HepG2 (cell line): ENCODE results near the gene NEK3. TPM values are rescaled to one million over a fixed set of nuclear protein-coding genes. Genes with fewer than 3 reads are reported as not detected.
"Not testable (repeated sequence)": the region's sequence is repeated elsewhere in the genome, so short reads cannot be mapped to it uniquely, and the experiment has no call there.

Source experiments
- ATAC-seq: fragments of 200-7000 bp; cut with Tn5 transposase; 3 replicates; pipeline ENCODE4 v1.9.1; 2020; ENCODE audit warnings: mild to moderate bottlenecking, moderate library complexity
- BruUV-seq: library from RNA; stranded (reverse); fragments of 400-500 nt; replicated peaks from 2 replicates; lab custom pipeline; 2021; lab: Mats Ljungman, UMichigan
- CTCF ChIA-PET: fragments of 300-600 bp; formaldehyde crosslinking; extraction: SDS; loops from one replicate; lab custom pipeline; 2021; ENCODE audit warnings: low total read pairs, inconsistent platforms, low intra/inter-chr PET ratio; lab: Yijun Ruan, JAX
- POLR2A ChIA-PET: fragments of 350-600 bp; sonication (Branson Sonifier 250); formaldehyde crosslinking; loops from one replicate; lab custom pipeline; 2020; ENCODE audit warnings: antibody characterized with exemption, inconsistent platforms; lab: Yijun Ruan, JAX
- DNase-seq: peaks from one replicate; pipeline ENCODE4 v3.0.0-alpha.2; 2015; ENCODE audit warnings: low spot score
- FAIRE-seq: peaks from 3 replicates; lab custom pipeline; 2011; peaks lifted over from hg19 to GRCh38; lab: Jason Lieb, UNC
- H2AFZ ChIP-seq: one replicate; pipeline ENCODE4 v1.6.1; 2011; ENCODE audit warnings: low read length, inconsistent platforms
- H3K27ac ChIP-seq: fragments of 300-600 bp; 3 replicates; pipeline ENCODE4 v1.8.0; 2011; ENCODE audit warnings: mixed run types, mild to moderate bottlenecking, mixed read lengths, low read length, inconsistent platforms; ENCODE audit not compliant: insufficient read depth; ENCODE audit errors: extremely low read length
- H3K27me3 ChIP-seq, 2 experiments: fragments of 200-600 bp in 1 of 2; 2 replicates in 1 of 2; 3 replicates in 1 of 2; pipeline versions ENCODE4 v1.6.0 to v1.8.0; 2011; ENCODE audit warnings: low read length in 2 of 2, mild to moderate bottlenecking in 2 of 2, moderate library complexity in 2 of 2, inconsistent platforms in 1 of 2; ENCODE audit not compliant: insufficient read depth in 2 of 2, control insufficient read depth in 1 of 2
- H3K36me3 ChIP-seq, 2 experiments: fragments of 200-600 bp in 1 of 2; replicated peaks in 1 of 2; 2 replicates in 1 of 2; 3 replicates in 1 of 2; pipeline versions ENCODE4 v1.5.1 to v1.8.0; 2011; ENCODE audit warnings: low read length in 2 of 2, inconsistent platforms in 1 of 2; ENCODE audit not compliant: insufficient read depth in 2 of 2, control insufficient read depth in 1 of 2
- H3K4me1 ChIP-seq: 2 replicates; pipeline ENCODE4 v1.5.1; 2012; ENCODE audit warnings: low read length, inconsistent platforms; ENCODE audit not compliant: insufficient read depth
- H3K4me2 ChIP-seq: 2 replicates; pipeline ENCODE4 v1.6.0; 2011; ENCODE audit warnings: low read depth, low read length, inconsistent platforms
- H3K4me3 ChIP-seq, 3 experiments: fragments of 200-600 bp in 1 of 3; sonication (generic), shearing (Covaris generic) in 1 of 3; replicated peaks in 1 of 3; 2 replicates each; pipeline ENCODE4 v1.5.1; 2011 to 2016; ENCODE audit warnings: low read length in 3 of 3, inconsistent platforms in 2 of 3, low read depth in 2 of 3, mild to moderate bottlenecking in 2 of 3, control low read depth in 1 of 3, mixed read lengths in 1 of 3; ENCODE audit not compliant: insufficient read depth in 1 of 3
- H3K79me2 ChIP-seq: one replicate; pipeline ENCODE4 v1.6.1; 2011; ENCODE audit warnings: low read length, inconsistent platforms; ENCODE audit not compliant: insufficient read depth
- H3K9ac ChIP-seq: 2 replicates; pipeline ENCODE4 v1.6.0; 2011; ENCODE audit warnings: mild to moderate bottlenecking, low read depth, low read length, inconsistent platforms; ENCODE audit not compliant: insufficient read depth
- H3K9me3 ChIP-seq: 2 replicates; pipeline ENCODE4 v1.5.1; 2012; ENCODE audit warnings: mild to moderate bottlenecking, low read length
- H4K20me1 ChIP-seq: 2 replicates; pipeline ENCODE4 v1.6.0; 2011; ENCODE audit warnings: inconsistent platforms, mild to moderate bottlenecking, low read length, moderate library complexity; ENCODE audit not compliant: insufficient read depth
- ZNF335 ChIP-seq: sonication (generic); formaldehyde crosslinking; IDR thresholded peaks from 2 replicates; pipeline ENCODE4 v1.4.0; 2020; ENCODE audit warnings: missing genetic modification reagents
- WGBS: methylation state at CpG from one replicate; pipeline ENCODE4 v1.1.6; 2017; ENCODE audit warnings: low lambda C conversion rate; 5-methylcytosine and 5-hydroxymethylcytosine counted together
- in situ Hi-C: cut with HindIII; loops from 2 replicates; pipeline ENCODE4 v1.10.0; 2017; ENCODE audit warnings: low pct_unique_long_range_greater_than_20kb; ENCODE audit not compliant: extremely low pct_ligation_motif_present
- intact Hi-C: fragments of 100-400 bp; cut with micrococcal nuclease; formaldehyde crosslinking; loops from one replicate; pipeline ENCODE4 v1.10.0; 2022; ENCODE audit not compliant: unreplicated experiment
- polyA plus RNA-seq, 8 experiments: library from polyadenylated mRNA; depleted of rRNA in 3 of 8; stranded (reverse) in 7 of 8; unstranded in 1 of 8; fragments of >200 nt; fragmentation: Illumina TruSeq in 4 of 8; extraction: Trizol in 4 of 8; gene quantifications; 2 replicates each; pipeline versions ENCODE4 v1.2.1 to v1.2.3, GENCODE V29; 2011 to 2016; ENCODE audit warnings: low read depth in 4 of 8, missing spikeins in 1 of 8, mixed read lengths in 1 of 8; ENCODE audit not compliant: insufficient read depth in 1 of 8
- total RNA-seq, 5 experiments: library from RNA; depleted of rRNA; stranded (reverse); fragments of >200 nt; fragmentation: Illumina TruSeq; extraction: Trizol; gene quantifications; 2 replicates each; pipeline ENCODE4 v1.2.3, GENCODE V29; 2016; ENCODE audit warnings: low read depth in 1 of 5

The NEK3 gene
- total and polyA plus RNA-seq, 2 of the 13 experiments (the other 11 are each of a cell fraction or from before 2014, with no cell fraction given), result 36.7 to 68.2 TPM

- H3K4me2 ChIP-seq, ATAC-seq, POLR2A ChIA-PET, in situ Hi-C loops, BruUV-seq, H4K20me1 ChIP-seq, H3K27ac ChIP-seq, DNase-seq, H3K9ac ChIP-seq, H2AFZ ChIP-seq, H3K27me3 ChIP-seq, H3K79me2 ChIP-seq, FAIRE-seq, H3K9me3 ChIP-seq, intact Hi-C loops, H3K4me3 ChIP-seq, CTCF ChIA-PET: not testable (repeated sequence)
- Histone ChIP-seq H3K36me3 (peaks cover 6 to 45% of the 10 kb centered on the region in 2 experiments), H3K4me1 (peaks cover 17% of the 10 kb centered on the region)
- WGBS, result 96% methylated on average over 5 of the region's 5 CpGs
These were observed 22.0 kb upstream of the NEK3 start for GRCh38 chr13:52181316-52181954.

GRCh38 chr13:52179925-52180324, 20.5 kb upstream of the NEK3 start:
- no TSS peak for BruUV-seq
- Histone ChIP-seq H3K79me2 (no peaks in the 10 kb centered on the region), H3K9me3 (no peaks in the 10 kb centered on the region), H3K27me3 (no peaks in the 10 kb centered on the region), H3K4me2 (no peak overlapping the region), H3K9ac (no peak overlapping the region), H2AFZ (no peak overlapping the region), H3K36me3 (peaks cover 3 to 39% of the 10 kb centered on the region in 2 experiments; a peak in 4 of 5 replicates), H4K20me1 (no peaks in the 10 kb centered on the region), H3K27ac (no peak overlapping the region), H3K4me3 (no peak overlapping the region), H3K4me1 (peaks cover 17% of the 10 kb centered on the region)
- 83% methylated on average over 2 of the region's 2 CpGs for WGBS
- DNase-seq (no peak), FAIRE-seq (no peak), ATAC-seq (no peak)
- TF ChIP-seq ZNF335 (CRISPR knock-in tag), result no peak
- CTCF ChIA-PET, result no interaction called here
- in situ Hi-C loops, result no loop called here
- POLR2A ChIA-PET, result no interaction called here
- intact Hi-C loops, result no loop called here
